IMR-90 (cell line): Measurements from ENCODE around the gene CNTN5. TPM values are rescaled to one million over a fixed set of nuclear protein-coding genes. Genes with fewer than 3 reads are reported as not detected.

Experiments
- ATAC-seq: fragments of 200-7000 bp; cut with Tn5 transposase; 2 replicates; pipeline ENCODE4 v1.9.1; 2020; ENCODE audit warnings: low read depth, mild to moderate bottlenecking, moderate library complexity
- BruUV-seq: library from RNA; stranded (reverse); fragments of 400-500 nt; replicated peaks from 2 replicates; lab custom pipeline; 2021; lab: Mats Ljungman, UMichigan
- CTCF ChIA-PET: fragments of 300-600 bp; formaldehyde crosslinking; extraction: SDS; loops from one replicate; lab custom pipeline; 2021; ENCODE audit warnings: antibody characterized with exemption; lab: Yijun Ruan, JAX
- POLR2A ChIA-PET: fragments of 300-600 bp; sonication (Branson Sonifier 250); formaldehyde crosslinking; loops from one replicate; lab custom pipeline; 2022; ENCODE audit warnings: antibody characterized with exemption; ENCODE audit not compliant: unreplicated experiment; lab: Charles Lee
- DNase-seq: peaks from one replicate; pipeline ENCODE4 v3.0.0; 2013
- H2AFZ ChIP-seq: replicated peaks from 2 replicates; pipeline ENCODE3; 2013; ENCODE audit warnings: low read length, mild to moderate bottlenecking; ENCODE audit not compliant: poor library complexity
- H2AK5ac ChIP-seq: 2 replicates; pipeline ENCODE4 v1.6.1; 2013; ENCODE audit warnings: low read depth, low read length, inconsistent platforms
- H2AK9ac ChIP-seq: replicated peaks from 2 replicates; pipeline ENCODE3; 2013; ENCODE audit warnings: mild to moderate bottlenecking, low read depth, low read length, moderate library complexity; ENCODE audit not compliant: poor library complexity
- H2BK120ac ChIP-seq: 2 replicates; pipeline ENCODE4 v1.6.1; 2013; ENCODE audit warnings: low read depth, low read length, inconsistent platforms
- H2BK15ac ChIP-seq: 3 replicates; pipeline ENCODE4 v1.6.1; 2013; ENCODE audit warnings: low read depth, low read length, inconsistent platforms
- H2BK20ac ChIP-seq: 2 replicates; pipeline ENCODE4 v1.6.1; 2013; ENCODE audit warnings: low read depth, mild to moderate bottlenecking, inconsistent platforms, low read length, moderate library complexity
- H2BK5ac ChIP-seq: 2 replicates; pipeline ENCODE4 v1.6.1; 2013; ENCODE audit warnings: mild to moderate bottlenecking, low read depth, low read length, inconsistent platforms; ENCODE audit not compliant: poor library complexity, severe bottlenecking
- H3K14ac ChIP-seq: replicated peaks from 2 replicates; pipeline ENCODE4 v1.6.1; 2013; ENCODE audit warnings: low read depth, low read length, inconsistent platforms
- H3K18ac ChIP-seq: 2 replicates; pipeline ENCODE4 v1.6.1; 2013; ENCODE audit warnings: low read depth, low read length, control low read depth
- H3K23ac ChIP-seq: 2 replicates; pipeline ENCODE4 v1.6.1; 2013; ENCODE audit warnings: low read depth, low read length, inconsistent platforms
- H3K27ac ChIP-seq: 2 replicates; pipeline ENCODE4 v1.5.1; 2013; ENCODE audit warnings: mild to moderate bottlenecking, control low read depth, low read length; ENCODE audit not compliant: insufficient read depth
- H3K27me3 ChIP-seq: 2 replicates; pipeline ENCODE4 v1.6.1; 2013; ENCODE audit warnings: low read length; ENCODE audit not compliant: control insufficient read depth, insufficient read depth
- H3K36me3 ChIP-seq: 2 replicates; pipeline ENCODE4 v1.6.1; 2013; ENCODE audit warnings: low read length, mixed read lengths; ENCODE audit not compliant: control insufficient read depth, insufficient read depth
- H3K4ac ChIP-seq: 2 replicates; pipeline ENCODE4 v1.6.1; 2013; ENCODE audit warnings: low read depth, low read length, inconsistent platforms
- H3K4me1 ChIP-seq: 2 replicates; pipeline ENCODE4 v1.6.1; 2013; ENCODE audit warnings: low read length, mixed read lengths; ENCODE audit not compliant: control insufficient read depth, insufficient read depth
- H3K4me2 ChIP-seq: 2 replicates; pipeline ENCODE4 v1.6.1; 2013; ENCODE audit warnings: low read depth, mild to moderate bottlenecking, control low read depth, low read length, moderate library complexity
- H3K4me3 ChIP-seq: 2 replicates; pipeline ENCODE4 v1.5.1; 2013; ENCODE audit warnings: low read depth, mild to moderate bottlenecking, control low read depth, low read length, moderate library complexity; ENCODE audit not compliant: insufficient read depth
- H3K56ac ChIP-seq: 2 replicates; pipeline ENCODE4 v1.6.1; 2013; ENCODE audit warnings: low read length, inconsistent platforms; ENCODE audit not compliant: insufficient read depth; ENCODE audit errors: extremely low read depth
- H3K79me1 ChIP-seq, 2 experiments: 2 replicates each; pipeline ENCODE4 v1.6.1; 2013; ENCODE audit warnings: low read length in 2 of 2, inconsistent platforms in 1 of 2, low read depth in 1 of 2
- H3K9ac ChIP-seq: 2 replicates; pipeline ENCODE4 v1.6.1; 2013; ENCODE audit warnings: low read depth, low read length, control low read depth
- H3K9me1 ChIP-seq: 2 replicates; pipeline ENCODE4 v1.6.1; 2013; ENCODE audit warnings: low read length, inconsistent platforms; ENCODE audit not compliant: insufficient read depth
- H3K9me3 ChIP-seq: 2 replicates; pipeline ENCODE4 v1.6.1; 2013; ENCODE audit warnings: low read length; ENCODE audit not compliant: control insufficient read depth, insufficient read depth
- H4K20me1 ChIP-seq: 2 replicates; pipeline ENCODE4 v1.6.1; 2013; ENCODE audit warnings: low read length, inconsistent platforms; ENCODE audit not compliant: insufficient read depth
- H4K5ac ChIP-seq: 2 replicates; pipeline ENCODE4 v1.6.1; 2013; ENCODE audit warnings: mild to moderate bottlenecking, low read depth, low read length, control low read depth
- H4K8ac ChIP-seq, 2 experiments: 2 replicates each; pipeline ENCODE4 v1.6.1; 2013; ENCODE audit warnings: low read depth in 2 of 2, low read length in 2 of 2, control low read depth in 1 of 2, inconsistent platforms in 1 of 2
- H4K91ac ChIP-seq: 2 replicates; pipeline ENCODE4 v1.6.1; 2013; ENCODE audit warnings: low read depth, low read length, inconsistent platforms; ENCODE audit not compliant: insufficient read depth
- MAFK ChIP-seq: IDR thresholded peaks from 2 replicates; pipeline ENCODE4 v1.6.1; 2012; ENCODE audit warnings: low read depth, low read length, improper control_type of control experiment
- MAZ ChIP-seq: IDR thresholded peaks from 2 replicates; pipeline ENCODE4 v1.6.1; 2012; ENCODE audit warnings: low read depth, mild to moderate bottlenecking, low read length, improper control_type of control experiment, moderate library complexity, borderline replicate concordance
- NFE2L2 ChIP-seq: fragments of 150-350 bp; IDR thresholded peaks from 2 replicates; pipeline ENCODE4 v1.6.1; 2016; ENCODE audit warnings: low read depth, mild to moderate bottlenecking, low read length
- USF2 ChIP-seq: fragments of 150-350 bp; IDR thresholded peaks from 2 replicates; pipeline ENCODE4 v1.6.1; 2017; ENCODE audit warnings: mild to moderate bottlenecking, antibody characterized with exemption, low read length, low read depth
- whole genome bisulfite sequencing, 2 experiments: methylation state at CpG; one replicate each; pipeline versions ENCODE4 v1.1.5 to v1.1.7; 2013; ENCODE audit warnings: missing lambda C conversion rate in 2 of 2; ENCODE audit not compliant: insufficient read length in 1 of 2; ENCODE audit errors: extremely low coverage in 2 of 2; 5-methylcytosine and 5-hydroxymethylcytosine counted together
- dilution Hi-C: fragments of 300-500 bp; cut with HindIII; formaldehyde crosslinking; loops from one replicate; pipeline ENCODE4 v1.14.3; 2018; ENCODE audit warnings: low sequenced_read_pairs; ENCODE audit not compliant: unreplicated experiment
- in situ Hi-C: fragments of 300-500 bp; cut with MboI; formaldehyde crosslinking; loops from 3 replicates; pipeline ENCODE4 v1.14.3; 2019; ENCODE audit warnings: low sequenced_read_pairs, inconsistent platforms, mixed read lengths
- intact Hi-C: fragments of 100-400 bp; cut with micrococcal nuclease; formaldehyde crosslinking; loops from 2 replicates; pipeline ENCODE4 v1.10.0; 2022
- polyA plus RNA-seq, 3 experiments: library from polyadenylated mRNA; depleted of rRNA; stranded (reverse); fragments of >200 nt; gene quantifications; 2 replicates each; pipeline ENCODE4 v1.2.3, GENCODE V29; 2012; ENCODE audit warnings: low replicate concordance in 1 of 3
- total RNA-seq: library from RNA; depleted of rRNA; stranded (reverse); fragments of >200 nt; gene quantifications from 2 replicates; pipeline ENCODE4 v1.2.3, GENCODE V29; 2012

The CNTN5 gene
- total and polyA plus RNA-seq, 2 of the 4 experiments (the other 2 are of a cell fraction): not detected

- no peaks in the 10 kb centered on the region for H3K79me1 ChIP-seq
- H3K4me2 ChIP-seq: no peak overlapping the region
- no peak overlapping the region for H2AFZ ChIP-seq
- no peak overlapping the region for H3K4me3 ChIP-seq
- H3K18ac ChIP-seq: no peak overlapping the region
- in situ Hi-C loops: no loop called here
- H2AK9ac ChIP-seq: no peak overlapping the region
- no peaks in the 10 kb centered on the region for H3K4me1 ChIP-seq
- ChIA-PET CTCF (no interaction called here), POLR2A (no interaction called here)
- DNase-seq (no peak), ATAC-seq (no peak)
- no peak overlapping the region for H2BK120ac ChIP-seq
- dilution Hi-C loops: no loop called here
- no peak overlapping the region for H4K91ac ChIP-seq
- H3K27ac ChIP-seq: no peak overlapping the region
- H3K9me3 ChIP-seq: no peaks in the 10 kb centered on the region
- H3K14ac ChIP-seq: no peak overlapping the region
- H3K36me3 ChIP-seq: no peaks in the 10 kb centered on the region
- no peak overlapping the region for H3K4ac ChIP-seq
- H4K8ac ChIP-seq: no peak overlapping the region
- H2BK5ac ChIP-seq: no peak overlapping the region
- no peak overlapping the region for H2AK5ac ChIP-seq
- no peak overlapping the region for H2BK15ac ChIP-seq
- no peaks in the 10 kb centered on the region for H3K9me1 ChIP-seq
- WGBS, 2 experiments: 80% methylated on average over 1 of the region's 8 CpGs; no CpG with 5 or more reads in 1 of the 2 experiments
- no TSS peak for BruUV-seq
- H4K20me1 ChIP-seq: no peaks in the 10 kb centered on the region
- H3K23ac ChIP-seq: no peak overlapping the region
- no peaks in the 10 kb centered on the region; the same call in 1 of the 2 replicates for H3K27me3 ChIP-seq
- no peak overlapping the region for H4K5ac ChIP-seq
- TF ChIP-seq NFE2L2: peak; percentile 65
- no peak for TF ChIP-seq MAZ
- no peak for TF ChIP-seq USF2
- TF ChIP-seq MAFK: peak; percentile 82
- intact Hi-C loops: no loop called here
- no peak overlapping the region for H3K56ac ChIP-seq
- no peak overlapping the region for H3K9ac ChIP-seq
- no peak overlapping the region for H2BK20ac ChIP-seq
These were observed 651.2 kb downstream of the CNTN5 start for GRCh38 chr11:99671808-99672409.
